ENCODE data around the gene ZSCAN29.
"Not testable (repeated sequence)": the region's sequence is repeated elsewhere in the genome, so short reads cannot be mapped to it uniquely, and the experiment has no call there.

The ZSCAN29 gene

DNA sequence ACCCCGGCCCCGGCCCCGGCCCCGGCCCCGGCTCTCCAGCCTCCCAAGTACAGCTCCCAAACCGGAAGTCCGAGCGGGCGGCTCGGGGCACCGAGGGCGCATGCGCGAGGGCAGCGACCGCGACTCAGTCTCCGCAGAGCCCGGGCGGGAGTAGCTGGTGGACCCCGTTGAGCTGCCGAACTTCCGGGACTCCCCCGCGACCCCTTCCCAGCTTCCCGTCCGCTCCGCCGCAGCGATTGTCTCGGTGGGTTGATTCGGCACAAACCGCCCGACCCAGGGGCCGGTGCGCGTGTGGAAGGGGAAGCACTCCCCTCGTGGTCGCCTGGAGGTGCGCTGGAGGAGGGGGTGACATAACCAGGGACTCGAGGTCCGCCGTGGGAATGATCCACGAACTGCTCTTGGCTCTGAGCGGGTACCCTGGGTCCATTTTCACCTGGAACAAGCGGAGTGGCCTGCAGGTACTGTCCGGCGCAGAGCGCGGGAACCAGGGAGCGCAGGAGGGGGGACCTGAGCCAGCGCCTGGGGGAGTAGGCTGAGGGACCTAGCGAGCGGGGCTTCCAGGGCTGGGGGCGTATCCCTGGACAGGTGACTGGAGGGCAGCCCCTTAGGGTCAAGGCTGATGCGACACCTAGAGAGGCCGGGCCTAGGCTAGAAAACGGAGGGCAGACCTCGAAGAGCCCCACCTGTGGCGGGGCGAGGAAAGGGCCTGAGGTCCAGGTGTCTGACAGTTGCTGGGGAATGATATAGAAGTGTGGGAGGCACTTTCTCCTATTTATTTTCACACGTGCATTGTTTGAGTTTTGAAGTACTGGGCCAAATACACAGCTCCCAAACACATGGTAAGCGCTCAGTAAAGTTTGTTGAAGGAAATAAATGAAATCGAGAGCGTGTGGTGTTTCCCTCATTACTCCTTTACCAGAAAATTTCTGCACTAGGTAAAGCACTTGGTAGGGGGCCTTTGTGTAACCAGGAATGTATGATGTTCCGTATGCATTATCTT lies at the start of gene ZSCAN29, which contains the start of gene TUBGCP4:
Gene ZSCAN29, minus strand, starts transcription at position 69 of the 1,000 bp plus-strand sequence. CDS start 1,130 bp downstream, outside the sequence.
Gene TUBGCP4, plus strand, starts transcription at position 127 of the 1,000 bp plus-strand sequence. Its CDS starts 254 bp downstream, at position 381.
- peak; percentile 56 for DNase-seq

GRCh38 chr15:43420435-43420834 lies 49.6 kb upstream of the ZSCAN29 start:
- no peak for DNase-seq

DNA sequence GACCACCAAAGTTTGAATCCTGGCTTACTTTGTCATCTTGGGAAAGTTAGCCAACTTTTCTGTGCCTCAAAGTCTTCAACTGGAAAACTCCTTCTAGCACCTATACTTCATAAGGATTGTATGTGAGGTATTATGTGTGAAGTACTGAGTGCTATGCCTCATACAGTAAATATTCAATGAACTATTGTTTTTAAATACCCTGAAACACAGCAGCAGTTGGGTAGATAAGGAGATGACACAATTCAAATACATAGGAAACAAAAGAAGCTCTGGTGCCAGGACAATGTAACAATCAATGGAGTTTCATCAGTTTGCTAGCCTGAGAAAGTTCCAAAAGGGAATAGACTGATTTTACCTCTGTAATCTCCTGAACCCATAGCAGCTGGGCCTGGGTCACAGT lies 43.4 kb upstream of the ZSCAN29 start:
- no peak for DNase-seq

GRCh38 chr15:43412096-43412495 lies 41.3 kb upstream of the ZSCAN29 start:
- DNase-seq = no peak

- DNase-seq = no peak
Measured at GRCh38 chr15:43410572-43411214, 39.9 kb upstream of the ZSCAN29 start.

DNA sequence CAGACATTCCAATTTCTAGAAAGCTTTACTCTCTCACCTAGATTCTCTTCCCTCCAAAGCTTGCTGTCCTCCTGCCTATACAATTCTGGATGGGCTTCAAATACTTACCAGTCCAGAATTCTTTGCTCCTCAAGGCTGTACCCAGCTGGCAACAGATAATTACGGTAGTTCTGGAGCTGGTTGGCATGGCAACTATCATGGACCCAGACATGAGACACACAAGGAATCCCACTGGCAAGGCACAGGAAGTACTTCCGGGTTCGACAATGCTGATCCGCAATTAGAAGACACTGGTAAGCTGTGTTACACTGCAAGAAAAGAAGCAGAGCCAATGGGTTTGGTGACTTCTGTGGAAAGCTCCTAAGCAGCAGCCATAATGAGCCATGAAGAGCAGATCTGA lies 37.9 kb upstream of the ZSCAN29 start:
- DNase-seq = no peak

- no peak for DNase-seq
Measured at GRCh38 chr15:43406808-43407207, 36.0 kb upstream of the ZSCAN29 start.

DNA sequence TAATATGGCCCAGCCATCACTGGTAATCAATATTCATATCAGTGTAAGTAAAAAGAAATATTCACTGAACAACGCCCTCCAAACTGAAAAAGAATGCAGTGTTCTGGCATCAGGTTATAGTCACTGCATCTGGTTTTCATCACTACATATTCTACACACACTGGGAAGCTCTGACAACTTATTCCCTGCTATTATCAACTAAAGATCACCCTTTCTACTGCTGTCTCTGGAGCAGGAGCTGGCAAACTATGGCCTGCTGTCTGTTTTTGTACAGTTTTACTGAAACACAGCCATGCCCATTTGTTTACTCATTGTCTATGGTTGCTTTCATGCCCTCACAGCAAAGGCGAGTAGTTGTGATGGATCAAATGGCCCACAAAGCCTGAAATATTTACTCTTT lies 35.3 kb upstream of the ZSCAN29 start:
- DNase-seq = no peak

- no peak for DNase-seq
Measured at GRCh38 chr15:43404130-43404529, 33.3 kb upstream of the ZSCAN29 start.

- no peak for DNase-seq
Measured at GRCh38 chr15:43403616-43404015, 32.8 kb upstream of the ZSCAN29 start.

- DNase-seq = no peak
Measured at GRCh38 chr15:43402255-43402654, 31.4 kb upstream of the ZSCAN29 start.

DNA sequence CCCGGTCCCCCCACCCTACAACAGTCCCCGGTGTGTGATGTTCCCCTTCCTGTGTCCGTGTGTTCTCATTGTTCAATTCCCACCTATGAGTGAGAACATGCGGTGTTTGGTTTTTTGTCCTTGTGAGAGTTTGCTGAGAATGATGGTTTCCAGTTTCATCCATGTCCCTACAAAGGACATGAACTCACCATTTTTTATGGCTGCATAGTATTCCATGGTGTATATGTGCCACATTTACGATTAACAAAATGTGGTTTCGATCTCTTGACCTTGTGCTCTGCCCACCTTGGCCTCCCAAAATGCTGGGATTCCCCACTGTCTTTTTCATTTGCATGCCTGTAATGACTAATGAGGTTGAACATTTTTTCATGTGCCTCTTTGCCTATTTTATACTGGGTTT lies 22.7 kb upstream of the ZSCAN29 start:
- DNase-seq = not testable (repeated sequence)

DNA sequence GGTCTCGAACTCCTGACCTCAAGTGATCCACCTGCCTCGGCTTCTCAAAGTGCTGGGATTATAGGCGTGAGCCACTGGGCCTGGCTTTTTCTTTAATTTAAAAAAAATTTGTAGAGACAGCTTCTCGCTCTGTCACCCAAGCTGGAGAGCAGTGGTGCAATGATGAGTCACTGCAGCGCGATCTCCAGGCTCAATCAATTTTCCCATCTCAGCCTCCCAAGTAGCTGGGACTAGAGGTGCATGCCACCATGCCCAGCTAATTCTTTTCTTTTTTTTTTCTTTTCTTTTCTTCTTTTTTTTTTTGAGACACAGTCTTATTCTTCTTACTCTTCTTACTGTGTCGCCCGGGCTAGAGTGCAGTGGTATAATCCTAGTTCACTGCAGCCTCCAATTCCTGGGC lies 19.9 kb upstream of the ZSCAN29 start:
- no peak for DNase-seq

- DNase-seq = no peak
Measured at GRCh38 chr15:43383070-43383469, 12.2 kb upstream of the ZSCAN29 start.

DNA sequence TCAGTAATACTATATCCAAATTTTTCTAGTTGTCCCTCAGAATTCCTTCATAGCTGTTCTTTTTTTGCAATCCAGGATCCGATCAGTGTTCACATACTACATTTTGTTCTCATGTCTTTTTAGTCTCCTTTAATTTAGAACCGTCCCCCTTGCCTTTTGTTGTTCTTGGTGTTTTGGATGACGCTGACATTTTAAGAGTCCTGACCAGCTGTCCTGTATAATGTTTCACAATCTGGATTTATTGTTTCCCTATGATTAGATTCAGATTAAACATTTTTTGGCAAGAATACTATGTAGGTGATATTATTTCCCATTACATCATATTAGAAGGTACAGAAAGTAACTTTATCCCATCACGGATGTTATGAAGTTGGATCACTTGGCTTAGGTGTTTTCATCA lies 11.5 kb upstream of the ZSCAN29 start:
- DNase-seq = no peak

DNA sequence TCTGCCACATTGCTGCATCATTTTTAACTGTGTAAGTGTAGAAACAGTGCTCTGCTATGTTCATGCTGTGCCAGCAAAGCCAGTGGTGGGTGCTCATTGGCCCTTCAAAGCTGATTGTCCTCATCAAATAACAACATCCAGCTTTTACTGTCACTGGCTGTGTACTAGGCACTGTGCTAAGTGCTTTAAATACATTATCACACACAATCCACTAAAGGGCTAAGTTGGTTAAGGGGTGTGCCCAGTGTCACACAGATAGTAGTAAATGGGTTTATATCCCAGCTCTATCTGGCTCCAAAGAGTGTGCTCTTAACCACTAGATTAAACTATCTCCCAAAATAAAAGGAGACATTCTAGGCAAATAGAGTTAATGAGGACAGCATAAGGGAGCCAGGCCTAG lies 7.8 kb upstream of the ZSCAN29 start:
- DNase-seq = no peak

GRCh38 chr15:43376017-43376705 lies 5.3 kb upstream of the ZSCAN29 start:
- no peak for DNase-seq

DNA sequence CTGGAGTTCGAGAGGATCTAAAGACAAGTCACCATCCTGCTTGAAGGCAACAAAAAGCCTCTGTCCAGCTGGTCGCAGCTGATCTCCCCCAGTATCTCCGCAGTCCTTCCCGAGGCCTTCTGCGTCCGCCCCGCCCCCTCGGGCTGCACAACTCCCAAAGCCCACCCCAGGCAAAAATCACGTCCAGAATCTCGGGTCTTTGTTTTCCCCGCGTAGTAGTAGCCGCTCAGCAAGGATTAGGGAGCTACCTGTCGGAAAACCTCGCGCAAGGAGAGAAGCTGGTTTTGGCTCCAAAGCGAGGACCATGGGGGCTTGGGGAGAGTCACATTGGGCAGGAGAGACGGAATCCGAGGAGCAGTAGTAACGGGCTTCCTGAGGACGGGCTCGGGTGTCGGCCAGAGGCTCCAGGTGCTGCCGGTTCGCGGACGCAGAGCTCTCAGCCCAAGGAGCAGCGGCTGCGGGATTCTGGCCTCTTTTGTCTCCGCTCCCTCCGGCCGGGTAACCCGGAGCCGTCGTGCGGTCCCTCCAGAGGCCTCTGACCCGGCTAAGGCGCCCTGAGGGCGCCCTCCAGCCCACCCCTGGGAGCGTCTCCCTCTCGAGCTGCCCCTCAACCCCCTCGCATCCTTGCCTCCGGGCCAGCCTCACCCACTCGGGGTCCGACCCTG lies 401 bp downstream of the ZSCAN29 start:
- DNase-seq = no peak

GRCh38 chr15:43361313-43361903 lies 9.4 kb downstream of the ZSCAN29 start:
- DNase-seq = no peak

GRCh38 chr15:43360821-43361220 lies 10.0 kb downstream of the ZSCAN29 start:
- DNase-seq = no peak

DNA sequence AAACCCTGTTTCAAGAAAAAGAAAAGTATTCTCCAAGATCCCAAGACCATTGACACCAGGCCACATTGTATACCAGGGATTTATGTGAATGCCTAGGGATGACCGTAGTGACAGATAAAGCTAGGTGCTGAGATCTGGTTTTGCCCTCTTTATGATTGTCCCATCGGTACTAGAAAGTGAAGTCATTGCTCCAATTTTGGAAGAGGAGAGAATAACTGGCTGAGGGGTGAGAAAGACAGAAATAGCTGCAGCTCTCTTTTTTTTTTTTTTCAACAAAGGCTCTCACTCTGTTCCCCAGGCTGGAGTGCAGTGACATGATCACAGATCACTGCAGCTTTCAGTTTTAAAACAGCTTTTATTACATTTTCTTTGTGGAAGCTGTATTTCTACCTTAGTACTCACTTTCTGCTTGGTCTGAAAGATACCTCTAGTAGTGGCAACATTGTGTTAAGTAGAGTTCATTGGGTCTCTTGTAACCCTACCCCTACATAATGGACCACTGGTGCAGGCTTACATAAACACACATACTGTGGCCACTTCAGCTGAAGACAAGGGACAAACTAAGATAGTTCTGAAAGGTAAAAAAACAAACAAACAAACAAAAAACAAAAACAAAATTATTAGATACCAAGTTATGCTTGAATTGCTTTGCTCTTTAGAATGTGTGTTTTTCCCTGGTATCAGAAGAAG lies 18.0 kb downstream of the ZSCAN29 start:
- DNase-seq = no peak

DNA sequence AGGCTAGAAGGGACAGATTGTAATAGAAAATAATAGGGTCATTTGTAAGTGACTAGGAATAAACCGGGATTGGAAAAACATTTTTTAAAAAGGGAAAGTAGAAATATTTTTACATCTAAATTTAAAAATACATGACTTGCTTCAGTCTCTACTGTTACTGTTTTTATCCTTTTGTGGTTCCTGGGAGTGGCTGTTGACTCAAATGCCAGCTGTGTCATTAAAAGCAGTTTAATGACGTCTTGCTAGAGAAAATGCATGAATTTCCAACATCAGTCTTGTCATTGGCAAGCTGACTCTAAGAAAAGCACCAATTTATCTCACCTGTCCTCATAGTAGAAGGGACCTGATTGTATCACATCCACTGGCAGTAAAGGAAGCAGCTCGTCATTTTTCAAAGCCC lies 23.7 kb downstream of the ZSCAN29 start:
- no peak for DNase-seq
